ENCODE results near the gene FRAS1.

DNA sequence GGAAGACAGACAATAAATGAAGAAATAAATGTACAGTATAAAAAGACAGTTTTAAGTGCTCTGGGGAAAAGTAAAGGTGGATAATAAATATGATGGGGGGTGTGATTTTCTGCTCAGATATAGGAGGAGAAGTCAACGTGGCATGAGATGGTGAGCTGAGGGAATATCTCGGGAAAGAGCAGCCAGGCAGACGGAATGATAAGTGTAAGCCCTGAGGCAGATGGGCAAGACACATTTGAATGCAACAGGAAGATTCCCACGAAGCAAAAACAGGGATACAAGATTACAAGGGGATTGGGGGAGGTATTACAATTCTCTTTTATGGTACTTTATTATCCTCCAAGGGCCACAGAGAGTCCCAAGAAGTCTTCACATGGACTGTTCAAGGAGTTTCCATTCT lies 505.6 kb downstream of the FRAS1 start:
- no peak for TF ChIP-seq RFX5 (IDR thresholded peaks at IDR 0.05; ENCODE audit: borderline replicate concordance, low read depth, low read length)
- no peak for TF ChIP-seq ATF2 (IDR thresholded peaks at IDR 0.05; ENCODE audit: low read length)
- no peak for TF ChIP-seq POLR2A (IDR thresholded peaks at IDR 0.05; ENCODE audit: control extremely low read depth in 1 of 2, low read depth in 2 of 2, low read length in 2 of 2)
- no peak for TF ChIP-seq ASH2L (IDR thresholded peaks at IDR 0.05; ENCODE audit: low read length)
- TF ChIP-seq JUND (IDR thresholded peaks at IDR 0.05; ENCODE audit: low read length), result no peak
- TF ChIP-seq JUN (IDR thresholded peaks at IDR 0.05; ENCODE audit: low read depth, low read length), result no peak

Measured in H1 (cell line).